ENCODE results near the gene POLR3C. TPM values are rescaled to one million over a fixed set of nuclear protein-coding genes. Genes with fewer than 3 reads are reported as not detected.
A peak's percentile ranks its signal among the peaks of the same experiment; 100 is the strongest.

POLR3C gene
- total RNA-seq, 1 experiment from 2014 or later, result 35.1 TPM

- Histone ChIP-seq H3K27ac (ENCODE audit: low read length) (peak overlapping the region; percentile 81), H3K27me3 (ENCODE audit: control insufficient read depth, insufficient read depth, low read length) (no peaks in the 10 kb centered on the region), H3K36me3 (ENCODE audit: control insufficient read depth, insufficient read depth, low read length) (peaks cover 18% of the 10 kb centered on the region), H3K4me3 (ENCODE audit: low read depth in 2 of 2, low read length in 2 of 2) (peak overlapping the region; percentile 54 to 65), H3K4me1 (ENCODE audit: control insufficient read depth, insufficient read depth, low read length) (0 out of 2 replicates have a peak, but pooled peaks cover 4% of the 10 kb centered on the region), H3K9me3 (ENCODE audit: control insufficient read depth, insufficient read depth, low read depth, low read length) (no peaks in the 10 kb centered on the region)
- intact Hi-C loops (cut with micrococcal nuclease; ENCODE audit: unreplicated experiment), result loop anchor here (5.0 kb wide), 1 partner anchor 167 kb away; no protein-coding TSS in a partner anchor
- no peak for DNase-seq (ENCODE audit: low read depth, low spot score)
- ChIA-PET POLR2A (interaction anchor here (0.7 kb wide), 1 partner anchor 48 kb away, joined by 5 read pairs; no protein-coding TSS in a partner anchor), CTCF (interaction anchor here (0.6 to 2.0 kb wide), 10 partner anchors 14 to 169 kb away, joined by 3 to 25 read pairs (median 6); partner anchors contain the start of genes ITGA10 and PIAS3)
- TF ChIP-seq SIN3A (IDR thresholded peaks at IDR 0.05; ENCODE audit: borderline replicate concordance, insufficient read depth, low read depth, low read length) (no peak), TCF7L2 (IDR thresholded peaks at IDR 0.05; ENCODE audit: low read depth, low read length) (no peak)
- TF ChIP-seq, protein P1, sequence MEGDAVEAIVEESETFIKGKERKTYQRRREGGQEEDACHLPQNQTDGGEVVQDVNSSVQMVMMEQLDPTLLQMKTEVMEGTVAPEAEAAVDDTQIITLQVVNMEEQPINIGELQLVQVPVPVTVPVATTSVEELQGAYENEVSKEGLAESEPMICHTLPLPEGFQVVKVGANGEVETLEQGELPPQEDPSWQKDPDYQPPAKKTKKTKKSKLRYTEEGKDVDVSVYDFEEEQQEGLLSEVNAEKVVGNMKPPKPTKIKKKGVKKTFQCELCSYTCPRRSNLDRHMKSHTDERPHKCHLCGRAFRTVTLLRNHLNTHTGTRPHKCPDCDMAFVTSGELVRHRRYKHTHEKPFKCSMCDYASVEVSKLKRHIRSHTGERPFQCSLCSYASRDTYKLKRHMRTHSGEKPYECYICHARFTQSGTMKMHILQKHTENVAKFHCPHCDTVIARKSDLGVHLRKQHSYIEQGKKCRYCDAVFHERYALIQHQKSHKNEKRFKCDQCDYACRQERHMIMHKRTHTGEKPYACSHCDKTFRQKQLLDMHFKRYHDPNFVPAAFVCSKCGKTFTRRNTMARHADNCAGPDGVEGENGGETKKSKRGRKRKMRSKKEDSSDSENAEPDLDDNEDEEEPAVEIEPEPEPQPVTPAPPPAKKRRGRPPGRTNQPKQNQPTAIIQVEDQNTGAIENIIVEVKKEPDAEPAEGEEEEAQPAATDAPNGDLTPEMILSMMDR (IDR thresholded peaks at IDR 0.05), result no peak
- in situ Hi-C loops (cut with HindIII; ENCODE audit: low pct_unique_long_range_greater_than_20kb, low sequenced_read_pairs), result no loop called here
- ATAC-seq, result peak; percentile 76
- no TSS peak for BruUV-seq (replicated peaks)
These were observed 21.1 kb downstream of the POLR3C start for GRCh38 chr1:145845144-145845513.

- in situ Hi-C loops (cut with HindIII; ENCODE audit: low pct_unique_long_range_greater_than_20kb, low sequenced_read_pairs), result no loop called here
- Histone ChIP-seq H3K27me3 (ENCODE audit: control insufficient read depth, insufficient read depth, low read length) (no peaks in the 10 kb centered on the region), H3K9me3 (ENCODE audit: control insufficient read depth, insufficient read depth, low read depth, low read length) (no peaks in the 10 kb centered on the region), H3K4me3 (ENCODE audit: low read depth in 2 of 2, low read length in 2 of 2) (peak within 1 kb of the TSS; percentile 54 to 65), H3K36me3 (ENCODE audit: control insufficient read depth, insufficient read depth, low read length) (peaks cover 15% of the 10 kb centered on the region), H3K4me1 (ENCODE audit: control insufficient read depth, insufficient read depth, low read length) (0 out of 2 replicates have a peak, but pooled peaks cover 4% of the 10 kb centered on the region), H3K27ac (ENCODE audit: low read length) (peak within 1 kb of the TSS; percentile 81)
- intact Hi-C loops (cut with micrococcal nuclease; ENCODE audit: unreplicated experiment), result loop anchor here (5.0 kb wide), 1 partner anchor 167 kb away; no protein-coding TSS in a partner anchor
- TF ChIP-seq, protein P1 (IDR thresholded peaks at IDR 0.05), result peak; percentile 99
- TF ChIP-seq SIN3A (IDR thresholded peaks at IDR 0.05; ENCODE audit: borderline replicate concordance, insufficient read depth, low read depth, low read length), result 0 out of 2 replicates have a peak, but pooled peaks have one; percentile 69
- peak; percentile 76 for TF ChIP-seq POLR2AphosphoS5 (IDR thresholded peaks at IDR 0.05; ENCODE audit: low read depth, low read length)
- TF ChIP-seq, protein P2, sequence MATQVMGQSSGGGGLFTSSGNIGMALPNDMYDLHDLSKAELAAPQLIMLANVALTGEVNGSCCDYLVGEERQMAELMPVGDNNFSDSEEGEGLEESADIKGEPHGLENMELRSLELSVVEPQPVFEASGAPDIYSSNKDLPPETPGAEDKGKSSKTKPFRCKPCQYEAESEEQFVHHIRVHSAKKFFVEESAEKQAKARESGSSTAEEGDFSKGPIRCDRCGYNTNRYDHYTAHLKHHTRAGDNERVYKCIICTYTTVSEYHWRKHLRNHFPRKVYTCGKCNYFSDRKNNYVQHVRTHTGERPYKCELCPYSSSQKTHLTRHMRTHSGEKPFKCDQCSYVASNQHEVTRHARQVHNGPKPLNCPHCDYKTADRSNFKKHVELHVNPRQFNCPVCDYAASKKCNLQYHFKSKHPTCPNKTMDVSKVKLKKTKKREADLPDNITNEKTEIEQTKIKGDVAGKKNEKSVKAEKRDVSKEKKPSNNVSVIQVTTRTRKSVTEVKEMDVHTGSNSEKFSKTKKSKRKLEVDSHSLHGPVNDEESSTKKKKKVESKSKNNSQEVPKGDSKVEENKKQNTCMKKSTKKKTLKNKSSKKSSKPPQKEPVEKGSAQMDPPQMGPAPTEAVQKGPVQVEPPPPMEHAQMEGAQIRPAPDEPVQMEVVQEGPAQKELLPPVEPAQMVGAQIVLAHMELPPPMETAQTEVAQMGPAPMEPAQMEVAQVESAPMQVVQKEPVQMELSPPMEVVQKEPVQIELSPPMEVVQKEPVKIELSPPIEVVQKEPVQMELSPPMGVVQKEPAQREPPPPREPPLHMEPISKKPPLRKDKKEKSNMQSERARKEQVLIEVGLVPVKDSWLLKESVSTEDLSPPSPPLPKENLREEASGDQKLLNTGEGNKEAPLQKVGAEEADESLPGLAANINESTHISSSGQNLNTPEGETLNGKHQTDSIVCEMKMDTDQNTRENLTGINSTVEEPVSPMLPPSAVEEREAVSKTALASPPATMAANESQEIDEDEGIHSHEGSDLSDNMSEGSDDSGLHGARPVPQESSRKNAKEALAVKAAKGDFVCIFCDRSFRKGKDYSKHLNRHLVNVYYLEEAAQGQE (IDR thresholded peaks at IDR 0.05; ENCODE audit: insufficient read depth in 1 of 2, low read depth in 2 of 2, low read length in 1 of 2), result 0 out of 4 replicates have a peak, but pooled peaks of 1 of the 2 experiments have one; percentile 49
- TF ChIP-seq TCF7L2 (IDR thresholded peaks at IDR 0.05; ENCODE audit: low read depth, low read length), result no peak
- BruUV-seq (replicated peaks), result no TSS peak
- peak; percentile 89 for ATAC-seq
- ChIA-PET CTCF (interaction anchor here (0.6 to 2.0 kb wide), 10 partner anchors 13 to 168 kb away, joined by 3 to 25 read pairs (median 5); partner anchors contain the start of genes ITGA10 and PIAS3), POLR2A (interaction anchor here (0.6 kb wide), 1 partner anchor 144 kb away, joined by 8 read pairs; no protein-coding TSS in a partner anchor)
- DNase-seq (ENCODE audit: low read depth, low spot score), result no peak
These were observed 21.6 kb downstream of the POLR3C start, which contains the start of gene NUDT17 for GRCh38 chr1:145845514-145846161. TSS of gene NUDT17 (plus strand) at chr1:145845630. CDS start at chr1:145845641, 11 bp downstream.
